Activated T-cell treated with anti-CD3 and anti-CD28 coated beads for 1 hour (primary cell): ENCODE results near the gene SPATA6.
A peak's percentile ranks its signal among the peaks of the same experiment; 100 is the strongest.
"Not testable (repeated sequence)": the region's sequence is repeated elsewhere in the genome, so short reads cannot be mapped to it uniquely, and the experiment has no call there.

ENCODE experiments used
- DNase-seq: peaks from one replicate; pipeline ENCODE4 v3.0.0-alpha.2; 2020; ENCODE audit warnings: low read depth

The SPATA6 gene

GRCh38 chr1:48471691-48472576 is at the start of gene SPATA6:
Gene SPATA6, minus strand, starts transcription at chr1:48472204. Its CDS starts 196 bp downstream, at chr1:48472008.
- peak; percentile 95 for DNase-seq

GRCh38 chr1:48519896-48520295 is 47.9 kb upstream of the SPATA6 start:
- DNase-seq, result not testable (repeated sequence)

DNA sequence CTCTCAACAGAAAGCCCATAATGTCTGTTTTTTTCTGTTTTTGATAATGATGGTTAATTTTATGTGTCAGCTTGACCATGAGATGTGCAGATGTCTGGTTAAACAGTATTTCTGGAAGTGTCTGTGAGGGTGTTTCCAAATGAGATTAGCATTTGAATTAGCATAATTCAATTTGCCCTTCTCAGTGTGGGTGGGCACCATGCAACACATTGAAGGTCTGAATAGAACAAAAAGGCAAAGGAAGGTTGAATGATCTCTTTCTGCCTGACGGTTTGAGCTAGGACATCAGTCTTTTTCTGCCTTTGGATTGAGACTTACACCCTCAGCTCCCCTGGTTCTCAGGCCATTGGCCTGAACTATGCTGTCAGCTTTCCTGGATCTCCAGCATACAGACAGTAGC is 34.9 kb upstream of the SPATA6 start:
- no peak for DNase-seq

DNA sequence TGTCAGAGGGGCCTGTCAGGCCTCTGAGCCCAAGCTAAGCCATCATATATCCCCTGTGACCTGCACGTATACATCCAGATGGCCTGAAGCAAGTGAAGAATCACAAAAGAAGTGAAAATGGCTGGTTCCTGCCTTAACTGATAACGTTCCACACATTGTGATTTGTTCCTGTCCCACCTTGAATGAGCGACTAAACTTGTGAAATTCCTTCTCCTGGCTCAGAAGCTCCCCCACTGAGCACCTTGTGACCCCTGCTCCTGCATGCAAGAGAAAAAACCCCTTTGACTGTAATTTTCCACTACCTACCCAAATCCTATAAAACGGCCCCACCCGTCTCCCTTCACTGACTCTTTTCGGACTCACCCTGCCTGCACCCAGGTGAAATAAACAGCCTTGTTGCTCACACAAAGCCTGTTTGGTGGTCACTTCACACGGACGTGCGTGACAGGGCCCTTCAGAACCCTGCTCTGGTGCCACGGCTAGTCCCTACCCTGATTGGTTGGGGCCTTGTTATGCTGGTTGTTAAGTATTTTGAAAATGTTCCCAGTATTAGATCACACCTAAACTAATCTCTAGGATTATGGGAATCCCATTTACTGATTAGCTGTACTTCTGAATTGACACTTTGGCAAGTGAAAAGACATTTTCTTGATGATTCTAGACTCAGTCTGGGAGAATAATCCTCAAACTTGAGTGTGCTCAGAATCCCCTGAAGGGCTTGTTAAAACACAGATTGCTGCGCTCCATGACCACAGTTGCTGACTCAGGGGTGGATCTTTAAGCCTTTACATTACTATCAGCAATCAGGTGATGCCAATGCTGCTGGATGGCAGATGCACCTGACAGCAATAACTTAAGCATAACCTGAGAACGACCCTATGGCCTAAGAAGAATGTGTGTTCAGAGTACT is 28.8 kb upstream of the SPATA6 start:
- DNase-seq, result no peak

- no peak for DNase-seq
These were observed 27.3 kb upstream of the SPATA6 start for GRCh38 chr1:48499211-48499735.

- peak; percentile 62 for DNase-seq
These were observed 26.2 kb upstream of the SPATA6 start for GRCh38 chr1:48498096-48498791.

DNA sequence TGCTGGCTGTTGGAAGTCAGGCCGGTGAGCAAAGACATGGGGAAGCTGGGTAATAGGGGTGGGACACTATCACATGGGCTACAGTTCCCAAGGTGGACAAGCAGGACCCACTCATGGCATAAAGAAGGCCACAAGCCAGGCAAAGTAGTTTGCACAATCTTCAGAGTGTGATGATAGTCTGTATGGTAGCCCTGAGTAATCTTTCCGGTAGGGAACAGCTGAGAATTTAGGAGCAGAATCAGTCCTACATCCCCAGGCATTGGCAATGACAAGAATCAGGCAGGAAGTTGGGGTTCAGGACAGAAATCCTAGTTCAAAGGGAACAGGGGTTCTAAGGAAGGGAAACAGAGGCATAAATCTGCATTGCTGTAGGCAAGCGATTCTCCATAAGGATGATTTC is 23.9 kb upstream of the SPATA6 start:
- no peak for DNase-seq

DNA sequence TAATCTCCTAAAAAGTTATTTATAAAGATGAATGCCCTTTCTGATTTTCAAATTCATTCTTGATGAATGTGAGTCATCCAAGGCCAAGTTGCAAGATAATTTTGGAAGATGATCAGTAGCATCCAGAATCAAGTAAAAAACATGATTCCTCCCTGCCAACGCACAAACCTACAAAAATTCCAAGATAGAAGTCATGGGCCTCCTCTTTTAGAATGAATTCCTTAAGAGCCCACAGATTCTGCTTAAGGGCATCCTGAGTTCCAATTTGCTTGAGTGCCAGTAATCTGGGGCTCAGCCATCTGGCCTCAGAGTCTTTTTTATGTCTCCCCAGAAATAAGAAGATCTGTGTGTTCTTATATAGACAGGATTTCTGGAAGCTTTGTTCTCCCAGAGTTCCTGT is 23.2 kb upstream of the SPATA6 start:
- no peak for DNase-seq

GRCh38 chr1:48493970-48494769 is 22.2 kb upstream of the SPATA6 start:
- DNase-seq, result no peak

- DNase-seq, result no peak
These were observed 21.0 kb upstream of the SPATA6 start for GRCh38 chr1:48493041-48493440.

DNA sequence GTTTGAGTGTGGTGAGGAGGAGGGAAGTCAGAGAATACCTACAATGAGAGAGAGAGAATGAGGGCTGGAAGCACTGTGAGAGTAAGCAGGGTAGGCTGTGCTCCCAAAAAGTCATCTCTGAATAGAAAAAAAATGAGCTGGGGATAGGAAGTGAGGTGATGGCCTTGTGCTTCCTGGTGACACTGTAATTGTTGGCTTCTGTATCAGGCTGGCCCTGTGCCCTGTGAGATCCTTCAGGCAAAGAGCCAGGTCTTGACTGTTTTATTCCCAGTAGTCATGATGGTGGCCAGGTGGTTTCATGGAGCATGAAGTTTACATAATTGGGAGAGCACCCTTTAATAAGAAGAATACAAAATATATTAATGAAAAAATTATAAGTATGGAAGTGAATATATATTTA is 20.4 kb upstream of the SPATA6 start:
- no peak for DNase-seq

- DNase-seq, result no peak
These were observed 16.7 kb upstream of the SPATA6 start for GRCh38 chr1:48488721-48489120.

DNA sequence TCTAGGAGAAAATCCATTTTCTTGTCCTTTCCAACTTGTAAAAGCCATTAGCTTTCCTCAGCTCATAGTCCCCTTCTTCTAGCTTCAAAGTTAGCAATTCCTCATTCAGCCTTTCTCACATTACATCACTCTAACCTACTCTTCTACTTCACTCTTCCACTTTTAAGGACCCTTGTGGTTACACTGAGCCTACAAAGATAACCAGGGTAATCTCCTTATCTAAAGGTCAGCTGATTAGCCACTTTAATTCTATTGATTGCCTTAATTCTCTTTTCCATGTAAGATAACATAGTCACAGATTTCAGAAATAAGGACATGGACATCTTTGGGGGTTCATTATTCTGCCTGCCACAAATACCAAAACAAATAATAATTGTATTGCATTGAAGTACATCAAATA is 8.5 kb upstream of the SPATA6 start:
- no peak for DNase-seq

DNA sequence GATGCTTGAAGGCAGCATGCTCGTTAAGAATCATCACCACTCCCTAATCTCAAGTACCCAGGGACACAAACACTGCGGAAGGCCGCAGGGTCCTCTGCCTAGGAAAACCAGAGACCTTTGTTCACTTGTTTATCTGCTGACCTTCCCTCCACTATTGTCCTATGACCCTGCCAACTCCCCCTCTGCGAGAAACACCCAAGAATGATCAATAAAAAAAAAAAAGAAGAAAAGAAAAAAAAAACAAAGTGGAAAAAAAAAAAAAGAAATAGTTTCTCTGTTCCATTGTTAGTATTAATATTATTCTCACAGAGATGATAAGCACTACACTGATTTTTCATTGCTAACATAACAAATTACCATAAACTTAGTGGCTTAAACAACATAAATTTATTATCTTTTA is 8.0 kb upstream of the SPATA6 start:
- not testable (repeated sequence) for DNase-seq

- DNase-seq, result no peak
These were observed 634 bp upstream of the SPATA6 start for GRCh38 chr1:48472638-48473037.

GRCh38 chr1:48470950-48471690 is 884 bp downstream of the SPATA6 start:
- no peak for DNase-seq

DNA sequence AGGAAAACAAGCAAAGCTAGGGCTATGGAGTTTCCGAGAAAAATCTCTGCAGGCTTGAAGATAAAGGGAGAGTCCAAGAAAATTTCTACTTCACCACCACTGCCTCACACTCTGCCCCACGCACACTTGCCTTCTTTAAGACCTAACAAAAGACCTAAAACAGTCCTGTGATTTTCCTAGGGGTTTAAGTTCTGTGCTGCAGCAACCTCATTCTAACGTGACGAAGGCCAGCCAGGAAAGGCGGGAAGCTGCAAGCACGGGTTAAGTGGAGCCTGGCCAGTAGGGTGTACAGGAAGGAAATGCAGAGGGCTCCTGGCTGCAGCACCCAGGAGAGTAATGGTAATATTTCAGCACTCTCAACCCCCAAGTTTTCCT is 1.5 kb downstream of the SPATA6 start:
- no peak for DNase-seq

GRCh38 chr1:48469616-48470480 is 2.2 kb downstream of the SPATA6 start:
- no peak for DNase-seq

DNA sequence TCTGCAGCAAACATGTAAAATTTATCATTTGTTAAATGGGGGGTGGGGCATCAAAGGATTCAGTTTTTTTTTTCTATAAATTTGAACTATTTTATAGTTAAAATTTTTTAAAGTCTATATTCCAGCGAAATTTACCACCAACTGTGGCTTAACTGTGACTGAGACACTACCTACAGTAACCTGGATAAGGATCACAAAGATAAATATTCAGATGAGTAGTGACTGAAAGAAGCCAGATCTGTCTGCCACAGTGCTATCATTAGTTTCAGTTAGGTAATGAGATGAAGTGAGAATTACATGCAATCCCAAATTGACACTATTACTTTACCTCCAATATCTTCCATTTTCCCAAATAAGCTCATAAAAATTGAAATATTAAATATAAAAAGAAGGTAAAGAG is 5.4 kb downstream of the SPATA6 start:
- no peak for DNase-seq
